Fibroblast of lung (primary cell): ENCODE results near the gene DLG2.

Experiments used
- CTCF ChIP-seq, 2 donors: IDR thresholded peaks in 1 of 2; conservative IDR thresholded peaks in 1 of 2; 1 replicate in 1 of 2; 2 replicates in 1 of 2; pipeline ENCODE4 v1.5.1; 2011 to 2012; ENCODE audit warnings: low read length in 2 of 2, control low read depth in 1 of 2, inconsistent platforms in 1 of 2, low read depth in 1 of 2, mild to moderate bottlenecking in 1 of 2
- EZH2 ChIP-seq: IDR thresholded peaks from 2 replicates; pipeline ENCODE4 v1.5.1; 2012; ENCODE audit warnings: low read length, control low read depth, mild to moderate bottlenecking; ENCODE audit errors: missing control alignments

- TF ChIP-seq EZH2 (no peak), CTCF (conservative IDR thresholded peaks at IDR 0.05 in 1 of 2, IDR thresholded peaks at IDR 0.05 in 1 of 2; ENCODE audit: low read depth in 1 of 2, low read length in 2 of 2) (no peak)
Observed at GRCh38 chr11:84355911-84356310, 1271.2 kb downstream of the DLG2 start.
